Measurements from ENCODE around the gene EVA1A.
"Not testable (repeated sequence)": the region's sequence is repeated elsewhere in the genome, so short reads cannot be mapped to it uniquely, and the experiment has no call there.

EVA1A gene

DNA sequence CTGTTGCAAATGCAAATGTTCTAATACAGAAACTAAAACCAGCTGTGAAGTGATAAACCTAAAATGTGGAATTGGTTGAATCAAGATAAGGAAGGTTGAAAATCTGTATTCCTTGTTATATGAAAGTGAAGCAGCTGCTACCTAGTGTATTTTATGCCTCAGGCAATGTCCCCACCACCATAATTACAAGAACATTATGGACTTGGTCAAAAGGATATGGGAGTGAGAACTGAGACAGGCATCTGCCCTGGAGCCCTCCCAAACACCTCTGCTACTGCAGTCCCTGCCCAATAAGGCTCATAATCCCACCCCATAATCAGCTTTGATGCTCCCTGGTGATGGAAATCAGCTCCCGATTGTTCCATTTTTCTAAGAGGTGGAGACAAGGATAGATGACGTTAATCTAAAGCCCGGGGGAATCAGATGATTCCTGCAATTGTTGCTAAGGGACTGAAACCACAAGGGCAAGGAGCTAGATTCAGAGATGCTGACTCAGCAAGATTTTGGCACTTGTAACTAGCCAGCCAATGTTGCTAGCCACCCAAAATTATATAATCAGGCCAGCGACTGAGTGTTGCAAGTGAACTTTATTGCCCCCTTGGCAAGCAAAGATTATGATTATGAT is 69.5 kb downstream of the EVA1A start:
- no peak for DNase-seq (ENCODE audit: extremely low read depth, low read depth)

GRCh38 chr2:75489721-75490120 is 71.0 kb downstream of the EVA1A start:
- no peak overlapping the region for H3K4me3 ChIP-seq (replicated peaks; ENCODE audit: low read depth, low read length)
- no peak for DNase-seq (ENCODE audit: extremely low read depth, low read depth)
- TF ChIP-seq, protein P1, sequence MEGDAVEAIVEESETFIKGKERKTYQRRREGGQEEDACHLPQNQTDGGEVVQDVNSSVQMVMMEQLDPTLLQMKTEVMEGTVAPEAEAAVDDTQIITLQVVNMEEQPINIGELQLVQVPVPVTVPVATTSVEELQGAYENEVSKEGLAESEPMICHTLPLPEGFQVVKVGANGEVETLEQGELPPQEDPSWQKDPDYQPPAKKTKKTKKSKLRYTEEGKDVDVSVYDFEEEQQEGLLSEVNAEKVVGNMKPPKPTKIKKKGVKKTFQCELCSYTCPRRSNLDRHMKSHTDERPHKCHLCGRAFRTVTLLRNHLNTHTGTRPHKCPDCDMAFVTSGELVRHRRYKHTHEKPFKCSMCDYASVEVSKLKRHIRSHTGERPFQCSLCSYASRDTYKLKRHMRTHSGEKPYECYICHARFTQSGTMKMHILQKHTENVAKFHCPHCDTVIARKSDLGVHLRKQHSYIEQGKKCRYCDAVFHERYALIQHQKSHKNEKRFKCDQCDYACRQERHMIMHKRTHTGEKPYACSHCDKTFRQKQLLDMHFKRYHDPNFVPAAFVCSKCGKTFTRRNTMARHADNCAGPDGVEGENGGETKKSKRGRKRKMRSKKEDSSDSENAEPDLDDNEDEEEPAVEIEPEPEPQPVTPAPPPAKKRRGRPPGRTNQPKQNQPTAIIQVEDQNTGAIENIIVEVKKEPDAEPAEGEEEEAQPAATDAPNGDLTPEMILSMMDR (IDR thresholded peaks at IDR 0.05; ENCODE audit: low read depth, low read length, missing control alignments), result no peak

More for the DNA sequence above, 69.5 kb downstream of the EVA1A start:
- TF ChIP-seq, protein P1 (IDR thresholded peaks at IDR 0.05; ENCODE audit: low read depth, low read length, missing control alignments), result no peak
- no peak overlapping the region for H3K4me3 ChIP-seq (replicated peaks; ENCODE audit: low read depth, low read length)

GRCh38 chr2:75488157-75488556 is 72.6 kb downstream of the EVA1A start:
- H3K4me3 ChIP-seq (replicated peaks; ENCODE audit: low read depth, low read length), result no peak overlapping the region
- TF ChIP-seq, protein P1 (IDR thresholded peaks at IDR 0.05; ENCODE audit: low read depth, low read length, missing control alignments), result no peak
- no peak for DNase-seq (ENCODE audit: extremely low read depth, low read depth)

DNA sequence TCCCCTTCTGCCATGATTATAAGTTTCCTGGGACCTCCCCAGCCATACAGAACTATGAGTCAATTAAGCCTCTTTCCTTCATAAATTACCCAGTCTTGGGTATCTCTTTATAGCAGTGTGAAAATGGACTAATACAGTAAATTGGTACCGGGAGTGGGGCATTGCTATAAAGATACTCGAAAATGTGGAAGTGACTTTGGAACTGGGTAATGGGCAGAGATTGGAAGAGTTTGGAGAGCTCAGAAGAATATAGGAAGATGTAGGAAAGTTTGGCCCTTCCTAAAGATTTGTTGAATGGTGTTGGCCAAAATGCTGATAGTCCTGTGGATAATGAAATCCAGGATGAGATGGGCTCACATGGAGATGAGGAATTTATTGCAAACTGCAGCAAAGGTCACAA is 74.0 kb downstream of the EVA1A start:
- not testable (repeated sequence) for DNase-seq (ENCODE audit: extremely low read depth, low read depth); H3K4me3 ChIP-seq (replicated peaks; ENCODE audit: low read depth, low read length)

- TF ChIP-seq, protein P1 (IDR thresholded peaks at IDR 0.05; ENCODE audit: low read depth, low read length, missing control alignments), result no peak
- H3K4me3 ChIP-seq (replicated peaks; ENCODE audit: low read depth, low read length), result no peak overlapping the region
- no peak for DNase-seq (ENCODE audit: extremely low read depth, low read depth)
Measured at GRCh38 chr2:75484840-75485239, 75.9 kb downstream of the EVA1A start.

DNA sequence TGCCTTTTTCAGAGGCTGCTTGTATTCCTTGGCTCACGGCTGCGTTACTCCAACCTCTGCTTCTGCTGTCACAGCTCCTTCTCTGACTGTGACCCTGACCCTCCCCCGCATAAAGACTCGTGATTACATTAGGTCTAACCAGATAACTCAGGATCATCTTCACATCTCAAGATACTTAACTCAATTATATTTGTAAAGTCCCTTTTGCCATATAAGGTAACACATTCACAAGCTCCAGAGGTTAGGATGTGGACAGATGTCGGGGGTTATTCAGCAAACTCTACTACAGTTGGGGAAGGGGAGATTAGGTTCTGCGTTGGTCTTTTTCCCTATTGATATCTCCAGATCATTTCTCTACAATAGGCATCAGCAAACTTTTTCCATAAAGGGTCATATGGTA is 76.9 kb downstream of the EVA1A start:
- DNase-seq (ENCODE audit: extremely low read depth, low read depth), result no peak
- TF ChIP-seq, protein P1 (IDR thresholded peaks at IDR 0.05; ENCODE audit: low read depth, low read length, missing control alignments), result no peak
- no peak overlapping the region for H3K4me3 ChIP-seq (replicated peaks; ENCODE audit: low read depth, low read length)

- DNase-seq (ENCODE audit: extremely low read depth, low read depth), result no peak
- H3K4me3 ChIP-seq (replicated peaks; ENCODE audit: low read depth, low read length), result no peak overlapping the region
- TF ChIP-seq, protein P1 (IDR thresholded peaks at IDR 0.05; ENCODE audit: low read depth, low read length, missing control alignments), result no peak
Measured at GRCh38 chr2:75482398-75482797, 78.3 kb downstream of the EVA1A start.
